ENCODE measurements around the gene PYGB. TPM values are rescaled to one million over a fixed set of nuclear protein-coding genes. Genes with fewer than 3 reads are reported as not detected.
"Not testable (repeated sequence)": the region's sequence is repeated elsewhere in the genome, so short reads cannot be mapped to it uniquely, and the experiment has no call there.

PYGB gene
- total RNA-seq, 2 donors from 2014 or later = 231 to 261 TPM

GRCh38 chr20:25324412-25324811, 76.5 kb downstream of the PYGB start:
- DNase-seq (ENCODE audit: low spot score) = no peak
- 84% methylated on average over 5 of the region's 5 CpGs for WGBS
- intact Hi-C loops (cut with DNase I) = no loop called here
- no peaks in the 10 kb centered on the region for H3K36me3 ChIP-seq
- H3K27me3 ChIP-seq (replicated peaks; ENCODE audit: insufficient read depth) = no peaks in the 10 kb centered on the region
- no peak overlapping the region for H3K27ac ChIP-seq
- H3K4me1 ChIP-seq (replicated peaks) = peaks cover 4% of the 10 kb centered on the region
- no peaks in the 10 kb centered on the region for H3K9me3 ChIP-seq
- no peak overlapping the region for H3K4me3 ChIP-seq
- no peak for TF ChIP-seq POLR2AphosphoS5 (IDR thresholded peaks at IDR 0.05)
- TF ChIP-seq CTCF (IDR thresholded peaks at IDR 0.05) = no peak
- TF ChIP-seq POLR2A (IDR thresholded peaks at IDR 0.05) = no peak

GRCh38 chr20:25325073-25325472, 77.2 kb downstream of the PYGB start:
- Histone ChIP-seq H3K36me3 (no peaks in the 10 kb centered on the region), H3K27ac (no peak overlapping the region), H3K9me3 (no peaks in the 10 kb centered on the region), H3K4me3 (no peak overlapping the region), H3K27me3 (replicated peaks; ENCODE audit: insufficient read depth) (no peaks in the 10 kb centered on the region), H3K4me1 (replicated peaks) (peaks cover 4% of the 10 kb centered on the region)
- 53% methylated on average over 3 of the region's 3 CpGs for WGBS
- DNase-seq (ENCODE audit: low spot score) = no peak
- intact Hi-C loops (cut with DNase I) = no loop called here
- TF ChIP-seq POLR2AphosphoS5 (IDR thresholded peaks at IDR 0.05) (no peak), CTCF (IDR thresholded peaks at IDR 0.05) (no peak), POLR2A (IDR thresholded peaks at IDR 0.05) (no peak)

- Histone ChIP-seq H3K9me3 (no peaks in the 10 kb centered on the region), H3K36me3 (no peaks in the 10 kb centered on the region), H3K4me1 (replicated peaks) (peaks cover 4% of the 10 kb centered on the region), H3K27ac (no peak overlapping the region), H3K27me3 (replicated peaks; ENCODE audit: insufficient read depth) (no peaks in the 10 kb centered on the region), H3K4me3 (no peak overlapping the region)
- intact Hi-C loops (cut with DNase I) = no loop called here
- TF ChIP-seq CTCF (IDR thresholded peaks at IDR 0.05) (no peak), POLR2A (IDR thresholded peaks at IDR 0.05) (no peak), POLR2AphosphoS5 (IDR thresholded peaks at IDR 0.05) (no peak)
- 66% methylated on average over 2 of the region's 2 CpGs for WGBS
- DNase-seq (ENCODE audit: low spot score) = no peak
These were observed 78.1 kb downstream of the PYGB start for GRCh38 chr20:25325997-25326396.

- WGBS = 80% methylated on average over 7 of the region's 7 CpGs
- no peak for DNase-seq (ENCODE audit: low spot score)
- intact Hi-C loops (cut with DNase I) = no loop called here
- Histone ChIP-seq H3K27me3 (replicated peaks; ENCODE audit: insufficient read depth) (no peaks in the 10 kb centered on the region), H3K36me3 (no peaks in the 10 kb centered on the region), H3K4me1 (replicated peaks) (no peaks in the 10 kb centered on the region), H3K27ac (no peak overlapping the region), H3K9me3 (no peaks in the 10 kb centered on the region), H3K4me3 (no peak overlapping the region)
- TF ChIP-seq POLR2AphosphoS5 (IDR thresholded peaks at IDR 0.05) = no peak
- TF ChIP-seq CTCF (IDR thresholded peaks at IDR 0.05) = no peak
- no peak for TF ChIP-seq POLR2A (IDR thresholded peaks at IDR 0.05)
These were observed 79.8 kb downstream of the PYGB start for GRCh38 chr20:25327521-25328235.

- intact Hi-C loops (cut with DNase I) = no loop called here
- TF ChIP-seq POLR2A (IDR thresholded peaks at IDR 0.05) = no peak
- no peak for TF ChIP-seq CTCF (IDR thresholded peaks at IDR 0.05)
- no peak for TF ChIP-seq POLR2AphosphoS5 (IDR thresholded peaks at IDR 0.05)
- Histone ChIP-seq H3K4me3 (no peak overlapping the region), H3K27ac (no peak overlapping the region), H3K9me3 (no peaks in the 10 kb centered on the region), H3K4me1 (replicated peaks) (no peaks in the 10 kb centered on the region), H3K27me3 (replicated peaks; ENCODE audit: insufficient read depth) (no peaks in the 10 kb centered on the region), H3K36me3 (no peaks in the 10 kb centered on the region)
- no peak for DNase-seq (ENCODE audit: low spot score)
- WGBS = 99% methylated on average over 11 of the region's 12 CpGs
These were observed 81.1 kb downstream of the PYGB start for GRCh38 chr20:25328954-25329498.

GRCh38 chr20:25334972-25335371, 87.1 kb downstream of the PYGB start:
- H3K36me3 ChIP-seq; DNase-seq (ENCODE audit: low spot score); H3K4me3 ChIP-seq; intact Hi-C loops (cut with DNase I); H3K4me1 ChIP-seq (replicated peaks); H3K27me3 ChIP-seq (replicated peaks; ENCODE audit: insufficient read depth); H3K27ac ChIP-seq; H3K9me3 ChIP-seq: not testable (repeated sequence)
- WGBS = 71% methylated on average over 1 of the region's 1 CpG

All from prostate gland (tissue), 2 donors.